HepG2 (cell line): ENCODE measurements around the gene ITPR1. TPM values are rescaled to one million over a fixed set of nuclear protein-coding genes. Genes with fewer than 3 reads are reported as not detected.

ENCODE experiments used
- ESRRA ChIP-seq: sonication (generic); formaldehyde crosslinking; IDR thresholded peaks from 2 replicates; pipeline ENCODE4 v1.5.1; 2020; ENCODE audit warnings: mild to moderate bottlenecking, low read depth, missing genetic modification reagents
- ETV5 ChIP-seq: IDR thresholded peaks from 2 replicates; pipeline ENCODE4 v1.6.1; 2018; ENCODE audit warnings: missing biosample characterization, missing genetic modification reagents, inconsistent platforms, borderline replicate concordance
- GATA4 ChIP-seq: sonication (generic); IDR thresholded peaks from 2 replicates; pipeline ENCODE4 v1.6.1; 2016; ENCODE audit warnings: antibody characterized with exemption, low read depth, borderline replicate concordance
- HHEX ChIP-seq: IDR thresholded peaks from 2 replicates; pipeline ENCODE4 v1.6.1; 2016; ENCODE audit warnings: control low read depth
- KDM5B ChIP-seq: sonication (generic); formaldehyde crosslinking; IDR thresholded peaks from 2 replicates; pipeline ENCODE4 v1.4.0; 2020; ENCODE audit warnings: missing genetic modification reagents, mild to moderate bottlenecking, borderline replicate concordance
- MIER3 ChIP-seq: IDR thresholded peaks from 2 replicates; pipeline ENCODE4 v1.6.1; 2016; ENCODE audit warnings: missing compliant biosample characterization, borderline replicate concordance
- NFRKB ChIP-seq: fragments of 450-650 bp; IDR thresholded peaks from 2 replicates; pipeline ENCODE4 v1.6.1; 2017
- NFYC ChIP-seq: IDR thresholded peaks from 2 replicates; pipeline ENCODE4 v1.6.1; 2016; ENCODE audit warnings: missing genetic modification reagents, missing compliant biosample characterization
- PAX8 ChIP-seq: sonication (generic); formaldehyde crosslinking; IDR thresholded peaks from 2 replicates; pipeline ENCODE4 v1.8.0; 2022; ENCODE audit warnings: mild to moderate bottlenecking, missing genetic modification reagents, borderline replicate concordance
- POLR2A ChIP-seq, 2 experiments: IDR thresholded peaks; 2 replicates each; pipeline ENCODE4 v1.6.1; 2011; ENCODE audit warnings: low read depth in 2 of 2, low read length in 2 of 2, mild to moderate bottlenecking in 1 of 2, moderate library complexity in 1 of 2; ENCODE audit not compliant: insufficient read depth in 1 of 2
- RFX5 ChIP-seq: IDR thresholded peaks from 2 replicates; pipeline ENCODE4 v1.6.1; 2011; ENCODE audit warnings: low read depth, low read length, improper control_type of control experiment
- RORA ChIP-seq: sonication (generic); formaldehyde crosslinking; IDR thresholded peaks from 2 replicates; pipeline ENCODE4 v1.5.0; 2020; ENCODE audit warnings: mild to moderate bottlenecking, missing genetic modification reagents, moderate library complexity
- RXRB ChIP-seq: IDR thresholded peaks from 2 replicates; pipeline ENCODE4 v1.6.1; 2016; ENCODE audit warnings: borderline replicate concordance, missing genetic modification reagents, missing compliant biosample characterization
- SMYD3 ChIP-seq: sonication (generic); formaldehyde crosslinking; IDR thresholded peaks from 2 replicates; pipeline ENCODE4 v1.8.1; 2023; ENCODE audit warnings: mild to moderate bottlenecking, missing genetic modification reagents
- SRSF4 ChIP-seq: fragments of 200-400 bp; formaldehyde crosslinking; IDR thresholded peaks from one replicate; pipeline ENCODE4 v1.6.1; 2018; ENCODE audit warnings: mild to moderate bottlenecking, low read depth, low read length, moderate library complexity; ENCODE audit not compliant: poor library complexity, severe bottlenecking
- THYN1 ChIP-seq: sonication (generic); formaldehyde crosslinking; IDR thresholded peaks from 2 replicates; pipeline ENCODE4 v1.8.1; 2023; ENCODE audit warnings: low read depth, mild to moderate bottlenecking, moderate library complexity, missing genetic modification reagents, borderline replicate concordance
- TOE1 ChIP-seq: sonication (generic); formaldehyde crosslinking; IDR thresholded peaks from 2 replicates; pipeline ENCODE4 v1.4.0; 2020; ENCODE audit warnings: mild to moderate bottlenecking, missing genetic modification reagents
- ZNF10 ChIP-seq: sonication (generic); formaldehyde crosslinking; IDR thresholded peaks from 2 replicates; pipeline ENCODE4 v1.4.0; 2020; ENCODE audit warnings: mild to moderate bottlenecking, low read depth, missing genetic modification reagents, borderline replicate concordance
- ZNF160 ChIP-seq: sonication (generic); formaldehyde crosslinking; IDR thresholded peaks from 2 replicates; pipeline ENCODE4 v1.8.0; 2022; ENCODE audit warnings: mild to moderate bottlenecking, inconsistent platforms, missing genetic modification reagents
- ZNF274 ChIP-seq: sonication (generic); formaldehyde crosslinking; IDR thresholded peaks from 2 replicates; pipeline ENCODE4 v1.5.1; 2020; ENCODE audit warnings: mild to moderate bottlenecking, missing genetic modification reagents
- ZNF34 ChIP-seq: sonication (generic); formaldehyde crosslinking; IDR thresholded peaks from 2 replicates; pipeline ENCODE4 v1.4.0; 2020; ENCODE audit warnings: mild to moderate bottlenecking, missing genetic modification reagents, borderline replicate concordance
- ZNF382 ChIP-seq: sonication (generic); formaldehyde crosslinking; IDR thresholded peaks from 2 replicates; pipeline ENCODE4 v1.5.0; 2020; ENCODE audit warnings: missing genetic modification reagents, mild to moderate bottlenecking, borderline replicate concordance
- ZNF530 ChIP-seq: sonication (generic); formaldehyde crosslinking; IDR thresholded peaks from 2 replicates; pipeline ENCODE4 v1.5.0; 2020; ENCODE audit warnings: low read depth, mild to moderate bottlenecking, missing genetic modification reagents
- ZNF780A ChIP-seq: sonication (generic); formaldehyde crosslinking; IDR thresholded peaks from 2 replicates; pipeline ENCODE4 v1.8.0; 2022; ENCODE audit warnings: mild to moderate bottlenecking, missing genetic modification reagents, moderate library complexity
- polyA plus RNA-seq, 8 experiments: library from polyadenylated mRNA; depleted of rRNA in 3 of 8; stranded (reverse) in 7 of 8; unstranded in 1 of 8; fragments of >200 nt; fragmentation: Illumina TruSeq in 4 of 8; extraction: Trizol in 4 of 8; gene quantifications; 2 replicates each; pipeline versions ENCODE4 v1.2.1 to v1.2.3, GENCODE V29; 2011 to 2016; ENCODE audit warnings: low read depth in 4 of 8, missing spikeins in 1 of 8, mixed read lengths in 1 of 8; ENCODE audit not compliant: insufficient read depth in 1 of 8
- total RNA-seq, 5 experiments: library from RNA; depleted of rRNA; stranded (reverse); fragments of >200 nt; fragmentation: Illumina TruSeq; extraction: Trizol; gene quantifications; 2 replicates each; pipeline ENCODE4 v1.2.3, GENCODE V29; 2016; ENCODE audit warnings: low read depth in 1 of 5
- TF ChIP-seq, protein P1 (sequence below): IDR thresholded peaks from 2 replicates; pipeline ENCODE4 v1.6.1; 2016; ENCODE audit warnings: missing compliant biosample characterization, missing genetic modification reagents, borderline replicate concordance
- TF ChIP-seq, protein P2 (sequence below): sonication (generic); formaldehyde crosslinking; IDR thresholded peaks from 2 replicates; pipeline ENCODE4 v1.8.0; 2022; ENCODE audit warnings: missing genetic modification reagents, mild to moderate bottlenecking, borderline replicate concordance
- TF ChIP-seq, protein P3 (sequence below): sonication (generic); formaldehyde crosslinking; IDR thresholded peaks from 2 replicates; pipeline ENCODE4 v1.4.0; 2020; ENCODE audit warnings: missing genetic modification reagents

Gene ITPR1
- total and polyA plus RNA-seq, 2 of the 13 experiments (the other 11 are each of a cell fraction or from before 2014, with no cell fraction given): 10.0 to 11.4 TPM

GRCh38 chr3:4493014-4493940, at the start of gene ITPR1 (continued):
- TF ChIP-seq ZNF274 (CRISPR knock-in tag): no peak; the same call in 1 of the 2 replicates
- TF ChIP-seq ZNF530 (CRISPR knock-in tag): no peak
- TF ChIP-seq PAX8 (CRISPR knock-in tag): no peak
- TF ChIP-seq GATA4: peak; percentile 93
- TF ChIP-seq ETV5: no peak
- TF ChIP-seq, protein P1, sequence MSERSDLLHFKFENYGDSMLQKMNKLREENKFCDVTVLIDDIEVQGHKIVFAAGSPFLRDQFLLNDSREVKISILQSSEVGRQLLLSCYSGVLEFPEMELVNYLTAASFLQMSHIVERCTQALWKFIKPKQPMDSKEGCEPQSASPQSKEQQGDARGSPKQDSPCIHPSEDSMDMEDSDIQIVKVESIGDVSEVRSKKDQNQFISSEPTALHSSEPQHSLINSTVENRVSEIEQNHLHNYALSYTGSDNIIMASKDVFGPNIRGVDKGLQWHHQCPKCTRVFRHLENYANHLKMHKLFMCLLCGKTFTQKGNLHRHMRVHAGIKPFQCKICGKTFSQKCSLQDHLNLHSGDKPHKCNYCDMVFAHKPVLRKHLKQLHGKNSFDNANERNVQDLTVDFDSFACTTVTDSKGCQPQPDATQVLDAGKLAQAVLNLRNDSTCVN (CRISPR knock-in tag): no peak
- no peak for TF ChIP-seq ZNF34 (CRISPR knock-in tag)
- peak; percentile 79; the same call in 1 of the 2 replicates for TF ChIP-seq ZNF160 (CRISPR knock-in tag)
- peak; percentile 65; the same call in 1 of the 2 replicates for TF ChIP-seq ZNF780A (CRISPR knock-in tag)
- no peak for TF ChIP-seq RFX5
- TF ChIP-seq HHEX (CRISPR knock-in tag): no peak
- no peak for TF ChIP-seq ZNF10 (CRISPR knock-in tag)
- peak; percentile 57; the same call in 1 of the 2 replicates for TF ChIP-seq MIER3 (CRISPR knock-in tag)
- TF ChIP-seq POLR2A (IDR thresholded peaks at IDR 0.05; ENCODE audit: insufficient read depth in 1 of 2, low read depth in 2 of 2, low read length in 2 of 2): peak; percentile 99 to 100
- TF ChIP-seq NFRKB: no peak
- peak; percentile 52; the same call in 1 of the 2 replicates for TF ChIP-seq KDM5B (CRISPR knock-in tag)
- TF ChIP-seq TOE1 (CRISPR knock-in tag): no peak
- TF ChIP-seq, protein P2, sequence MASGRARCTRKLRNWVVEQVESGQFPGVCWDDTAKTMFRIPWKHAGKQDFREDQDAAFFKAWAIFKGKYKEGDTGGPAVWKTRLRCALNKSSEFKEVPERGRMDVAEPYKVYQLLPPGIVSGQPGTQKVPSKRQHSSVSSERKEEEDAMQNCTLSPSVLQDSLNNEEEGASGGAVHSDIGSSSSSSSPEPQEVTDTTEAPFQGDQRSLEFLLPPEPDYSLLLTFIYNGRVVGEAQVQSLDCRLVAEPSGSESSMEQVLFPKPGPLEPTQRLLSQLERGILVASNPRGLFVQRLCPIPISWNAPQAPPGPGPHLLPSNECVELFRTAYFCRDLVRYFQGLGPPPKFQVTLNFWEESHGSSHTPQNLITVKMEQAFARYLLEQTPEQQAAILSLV: peak; percentile 74; the same call in 1 of the 2 replicates
- no peak for TF ChIP-seq RORA (CRISPR knock-in tag)
- TF ChIP-seq ESRRA (CRISPR knock-in tag): no peak
- TF ChIP-seq SRSF4: peak; percentile 48
- TF ChIP-seq RXRB (CRISPR knock-in tag): 0 out of 2 replicates have a peak, but pooled peaks have one; percentile 19
- TF ChIP-seq ZNF382 (CRISPR knock-in tag): no peak
- TF ChIP-seq, protein P3, sequence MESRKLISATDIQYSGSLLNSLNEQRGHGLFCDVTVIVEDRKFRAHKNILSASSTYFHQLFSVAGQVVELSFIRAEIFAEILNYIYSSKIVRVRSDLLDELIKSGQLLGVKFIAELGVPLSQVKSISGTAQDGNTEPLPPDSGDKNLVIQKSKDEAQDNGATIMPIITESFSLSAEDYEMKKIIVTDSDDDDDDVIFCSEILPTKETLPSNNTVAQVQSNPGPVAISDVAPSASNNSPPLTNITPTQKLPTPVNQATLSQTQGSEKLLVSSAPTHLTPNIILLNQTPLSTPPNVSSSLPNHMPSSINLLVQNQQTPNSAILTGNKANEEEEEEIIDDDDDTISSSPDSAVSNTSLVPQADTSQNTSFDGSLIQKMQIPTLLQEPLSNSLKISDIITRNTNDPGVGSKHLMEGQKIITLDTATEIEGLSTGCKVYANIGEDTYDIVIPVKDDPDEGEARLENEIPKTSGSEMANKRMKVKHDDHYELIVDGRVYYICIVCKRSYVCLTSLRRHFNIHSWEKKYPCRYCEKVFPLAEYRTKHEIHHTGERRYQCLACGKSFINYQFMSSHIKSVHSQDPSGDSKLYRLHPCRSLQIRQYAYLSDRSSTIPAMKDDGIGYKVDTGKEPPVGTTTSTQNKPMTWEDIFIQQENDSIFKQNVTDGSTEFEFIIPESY: no peak
- no peak for TF ChIP-seq SMYD3
- TF ChIP-seq NFYC (CRISPR knock-in tag): no peak
- no peak; the same call in 1 of the 2 replicates for TF ChIP-seq THYN1 (CRISPR knock-in tag)
